Sigmoid colon (tissue), 7 donors: ENCODE results near the gene RITA1. TPM values are rescaled to one million over a fixed set of nuclear protein-coding genes. Genes with fewer than 3 reads are reported as not detected.

Experiments
- DNase-seq: peaks from one replicate; pipeline ENCODE4 v3.0.0-alpha.2; 2019
- H3K27ac ChIP-seq, 4 donors: fragments of 200-600 bp; sonication (generic); one replicate each; pipeline ENCODE4 v1.5.1; 2016 to 2019; ENCODE audit warnings: mild to moderate bottlenecking in 1 of 4
- H3K27me3 ChIP-seq, 3 donors: fragments of 200-600 bp; sonication (generic); one replicate each; pipeline ENCODE4 v1.5.1; 2019; ENCODE audit warnings: mild to moderate bottlenecking in 1 of 3
- H3K36me3 ChIP-seq, 4 donors: fragments of 200-600 bp; sonication (generic); one replicate each; pipeline ENCODE4 v1.5.1; 2016 to 2019
- H3K4me1 ChIP-seq, 4 donors: fragments of 200-600 bp; sonication (generic); one replicate each; pipeline ENCODE4 v1.5.1; 2017 to 2019
- H3K4me3 ChIP-seq, 4 donors: fragments of 200-600 bp; sonication (generic); one replicate each; pipeline ENCODE4 v1.5.1; 2017 to 2019; ENCODE audit warnings: mild to moderate bottlenecking in 2 of 4, moderate library complexity in 1 of 4
- H3K9me3 ChIP-seq, 4 donors: fragments of 200-600 bp in 3 of 4; sonication (generic) in 3 of 4; one replicate each; pipeline versions ENCODE4 v1.5.1 to v1.6.1; 2013 to 2019
- EP300 ChIP-seq, 4 donors: sonication (generic); formaldehyde crosslinking; IDR thresholded peaks; one replicate each; pipeline ENCODE4 v1.6.1; 2017; ENCODE audit warnings: antibody characterized with exemption in 4 of 4
- POLR2A ChIP-seq, 2 donors: fragments of 450-650 bp; IDR thresholded peaks; one replicate each; pipeline ENCODE4 v1.6.1; 2016; ENCODE audit warnings: antibody characterized with exemption in 2 of 2, mild to moderate bottlenecking in 2 of 2, moderate library complexity in 2 of 2
- POLR2AphosphoS5 ChIP-seq, 4 donors: sonication (generic); formaldehyde crosslinking; IDR thresholded peaks; one replicate each; pipeline ENCODE4 v1.6.1; 2017; ENCODE audit warnings: antibody characterized with exemption in 4 of 4
- WGBS, 2 donors: extraction: QIAGEN DNeasy Blood & Tissue Kit; methylation state at CpG; one replicate each; pipeline ENCODE4 v1.1.7; 2013; 5-methylcytosine and 5-hydroxymethylcytosine counted together
- intact Hi-C: fragments of 100-400 bp; cut with DNase I; formaldehyde crosslinking; loops from one replicate; pipeline ENCODE4 v1.15.1; 2023
- polyA plus RNA-seq, 3 donors: library from polyadenylated mRNA; stranded (reverse); fragments of 200-250 nt; gene quantifications; one replicate each; pipeline ENCODE4 v1.2.3, GENCODE V29; 2013
- total RNA-seq, 4 donors: library from RNA; depleted of rRNA; stranded (reverse); fragments of >200 nt; gene quantifications; one replicate each; pipeline ENCODE4 v1.1.0, GENCODE V29; 2016
- TF ChIP-seq, protein P1 (sequence below), 4 experiments: fragments of 450-650 bp in 3 of 4; fragments of 200-600 bp in 1 of 4; IDR thresholded peaks; one replicate each; pipeline ENCODE4 v1.5.1; 2016 to 2019; ENCODE audit warnings: antibody characterized with exemption in 4 of 4, mild to moderate bottlenecking in 3 of 4, moderate library complexity in 2 of 4
- donor health status: healthy with polysubstance abuse.
- donor health status: Bipolar disorder and iron deficiency.
- donor health status: healthy.

RITA1 gene, protein sequence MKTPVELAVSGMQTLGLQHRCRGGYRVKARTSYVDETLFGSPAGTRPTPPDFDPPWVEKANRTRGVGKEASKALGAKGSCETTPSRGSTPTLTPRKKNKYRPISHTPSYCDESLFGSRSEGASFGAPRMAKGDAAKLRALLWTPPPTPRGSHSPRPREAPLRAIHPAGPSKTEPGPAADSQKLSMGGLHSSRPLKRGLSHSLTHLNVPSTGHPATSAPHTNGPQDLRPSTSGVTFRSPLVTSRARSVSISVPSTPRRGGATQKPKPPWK
- total RNA-seq (10 to 100 TPM; 12.5 to 18.3 (median 15.5) TPM), polyA plus RNA-seq (10 to 100 TPM; 16.2 to 28.4 (median 18.7) TPM)

DNA sequence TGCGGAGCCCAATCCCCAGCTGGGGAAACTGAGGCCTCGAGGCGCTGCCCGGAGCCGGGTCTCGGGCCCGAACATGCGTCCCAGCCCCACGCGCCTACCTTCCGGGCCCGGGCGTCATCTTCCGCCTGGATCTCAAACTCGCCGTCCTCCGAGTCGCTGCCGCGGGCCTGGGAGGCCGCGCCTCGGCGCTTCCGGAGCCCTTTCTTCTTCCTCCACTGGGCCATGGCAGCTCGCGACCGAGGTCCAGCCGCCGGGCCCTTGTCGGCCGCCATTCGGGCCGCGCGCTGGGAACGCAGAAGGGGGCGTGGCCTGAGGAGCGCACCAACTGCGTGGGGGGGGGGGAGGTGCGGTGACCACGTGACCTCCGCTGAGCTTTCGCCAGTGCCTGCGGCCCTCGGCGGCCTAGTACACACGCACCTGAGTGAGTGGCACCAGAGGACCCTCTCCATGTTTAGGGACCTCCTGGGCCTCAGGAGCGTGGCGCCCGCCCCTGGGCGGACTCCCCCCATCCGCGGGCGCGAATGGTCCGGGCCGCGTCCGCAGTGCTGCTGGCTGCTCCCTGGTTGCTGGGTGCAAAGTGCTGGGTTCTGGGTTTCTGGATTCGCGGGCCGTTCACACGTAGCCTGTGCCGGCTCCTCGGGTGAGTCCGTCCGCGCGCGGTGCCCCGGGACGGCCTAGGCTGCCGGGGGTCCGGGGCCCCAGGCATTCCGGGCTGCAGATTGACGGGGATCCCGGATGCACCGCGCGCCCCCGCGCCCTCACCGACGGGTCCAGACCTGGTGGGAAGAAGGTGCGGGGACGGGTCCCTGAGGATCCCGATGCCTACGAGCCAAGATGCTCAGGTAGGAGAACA lies at the start of gene RITA1, which contains the start of gene DDX54:
Gene RITA1, plus strand, starts transcription at position 542 of the 853 bp plus-strand sequence. CDS start 1,026 bp downstream, outside the sequence.
Gene DDX54, minus strand, starts transcription at position 299 of the 853 bp plus-strand sequence. Its CDS starts 27 bp downstream, at position 272.
- peak; percentile 91 for DNase-seq
- TF ChIP-seq POLR2AphosphoS5 (IDR thresholded peaks at IDR 0.05) = peak; percentile 28 to 76 (median 60)
- TF ChIP-seq POLR2A (IDR thresholded peaks at IDR 0.05) = no peak
- no peak for TF ChIP-seq EP300 (IDR thresholded peaks at IDR 0.05)
- TF ChIP-seq, protein P1, sequence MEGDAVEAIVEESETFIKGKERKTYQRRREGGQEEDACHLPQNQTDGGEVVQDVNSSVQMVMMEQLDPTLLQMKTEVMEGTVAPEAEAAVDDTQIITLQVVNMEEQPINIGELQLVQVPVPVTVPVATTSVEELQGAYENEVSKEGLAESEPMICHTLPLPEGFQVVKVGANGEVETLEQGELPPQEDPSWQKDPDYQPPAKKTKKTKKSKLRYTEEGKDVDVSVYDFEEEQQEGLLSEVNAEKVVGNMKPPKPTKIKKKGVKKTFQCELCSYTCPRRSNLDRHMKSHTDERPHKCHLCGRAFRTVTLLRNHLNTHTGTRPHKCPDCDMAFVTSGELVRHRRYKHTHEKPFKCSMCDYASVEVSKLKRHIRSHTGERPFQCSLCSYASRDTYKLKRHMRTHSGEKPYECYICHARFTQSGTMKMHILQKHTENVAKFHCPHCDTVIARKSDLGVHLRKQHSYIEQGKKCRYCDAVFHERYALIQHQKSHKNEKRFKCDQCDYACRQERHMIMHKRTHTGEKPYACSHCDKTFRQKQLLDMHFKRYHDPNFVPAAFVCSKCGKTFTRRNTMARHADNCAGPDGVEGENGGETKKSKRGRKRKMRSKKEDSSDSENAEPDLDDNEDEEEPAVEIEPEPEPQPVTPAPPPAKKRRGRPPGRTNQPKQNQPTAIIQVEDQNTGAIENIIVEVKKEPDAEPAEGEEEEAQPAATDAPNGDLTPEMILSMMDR (IDR thresholded peaks at IDR 0.05) = no peak
- Histone ChIP-seq H3K36me3 (peaks cover 0 to 17% (median 2%) of the 10 kb centered on the region in 4 donors), H3K27me3 (no peaks in the 10 kb centered on the region), H3K4me1 (peaks cover 0 to 30% (median 26%) of the 10 kb centered on the region in 4 donors), H3K9me3 (no peaks in the 10 kb centered on the region), H3K4me3 (peak within 1 kb of the TSS; percentile 77 to 99 (median 86)), H3K27ac (peak within 1 kb of the TSS; percentile 93 to 97 (median 96))
- WGBS, 2 donors = 0 to 1% methylated on average over 89 of the region's 89 CpGs
- intact Hi-C loops = loop anchor here (2.0 to 10.0 kb wide), 3 partner anchors 35 to 173 kb away; partner anchors contain the start of genes PLBD2 and TPCN1

DNA sequence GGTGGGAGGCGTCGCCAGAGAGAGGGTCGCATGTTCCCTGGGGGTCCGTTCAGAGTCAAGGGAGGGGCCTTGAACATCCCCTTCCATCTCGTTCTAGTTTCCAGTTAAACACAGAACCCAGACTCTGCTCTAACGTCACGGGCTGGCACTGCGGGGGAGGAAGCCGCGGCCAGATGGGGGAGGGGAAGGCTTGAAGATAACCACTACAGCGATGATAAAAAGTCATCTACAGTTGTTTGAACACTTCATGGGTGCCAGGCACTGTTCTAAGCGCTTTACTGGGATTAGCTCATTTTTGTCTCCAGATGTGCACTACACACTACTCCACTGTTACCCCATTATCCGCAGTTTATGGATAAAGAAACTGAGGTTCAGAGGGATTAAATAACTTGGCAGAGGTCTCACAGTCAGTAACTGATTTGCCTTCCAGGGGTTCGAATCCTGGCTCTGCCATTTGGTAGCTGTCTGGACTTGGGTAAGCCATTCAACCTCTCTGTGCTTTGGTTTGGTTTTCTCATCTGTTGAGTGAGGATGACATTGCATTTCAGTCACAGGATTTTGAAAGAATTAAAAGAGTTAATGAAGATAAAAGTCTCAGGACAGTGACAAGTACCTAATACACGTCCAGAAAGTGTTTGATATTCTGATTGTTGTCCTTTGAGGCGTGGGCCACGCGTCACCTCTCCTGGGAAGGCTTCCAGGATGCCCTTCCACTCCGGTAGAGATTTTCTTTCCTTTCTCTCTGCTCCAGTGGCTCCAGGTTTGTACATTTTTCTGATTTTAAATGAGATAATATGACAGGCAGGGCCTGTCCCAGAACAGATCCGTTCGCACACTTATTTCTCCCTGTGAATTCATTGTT lies 49.2 kb upstream of the RITA1 start:
- 11 to 35% methylated on average over 21 of the region's 21 CpGs for WGBS, 2 donors

DNA sequence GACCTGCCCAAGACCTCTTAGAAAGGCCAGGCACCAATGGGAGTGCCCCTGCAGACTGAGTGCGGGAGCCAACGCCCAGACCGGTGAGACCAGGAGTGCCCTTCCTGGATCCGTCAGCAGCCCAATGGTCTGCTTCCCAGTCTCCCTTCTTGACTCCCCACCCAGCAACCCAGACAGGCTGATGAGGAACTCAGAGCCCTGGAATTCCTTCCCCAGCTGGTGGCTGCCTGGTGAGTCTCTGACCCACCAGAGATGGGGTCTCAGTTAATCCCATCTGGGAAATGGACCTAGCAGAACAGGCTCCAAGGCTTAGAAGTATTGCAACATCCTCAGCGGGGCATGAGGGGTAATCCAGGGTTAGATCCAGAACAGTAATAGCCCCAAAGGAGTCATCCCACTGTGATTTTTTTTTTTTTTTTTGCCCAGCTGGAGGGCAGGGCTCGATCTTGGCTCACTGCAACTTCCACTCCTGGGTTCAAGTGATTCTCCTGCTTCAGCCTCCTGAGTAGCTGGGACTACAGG lies 48.5 kb upstream of the RITA1 start:
- H3K9me3 ChIP-seq = no peaks in the 10 kb centered on the region
- 22 to 74% methylated on average over 6 of the region's 6 CpGs for WGBS, 2 donors
- DNase-seq = no peak
- H3K27me3 ChIP-seq = peaks cover 7 to 56% (median 32%) of the 10 kb centered on the region in 3 donors
- no peak overlapping the region for H3K27ac ChIP-seq
- intact Hi-C loops = no loop called here
- no peaks in the 10 kb centered on the region for H3K4me1 ChIP-seq
- no peaks in the 10 kb centered on the region for H3K36me3 ChIP-seq
- no peak overlapping the region for H3K4me3 ChIP-seq
- TF ChIP-seq POLR2A (IDR thresholded peaks at IDR 0.05) (no peak), POLR2AphosphoS5 (IDR thresholded peaks at IDR 0.05) (no peak), EP300 (IDR thresholded peaks at IDR 0.05) (no peak)
- TF ChIP-seq, protein P1 (IDR thresholded peaks at IDR 0.05) = no peak

More for the DNA sequence above, 49.2 kb upstream of the RITA1 start:
- intact Hi-C loops = no loop called here
- no peak overlapping the region for H3K4me3 ChIP-seq
- DNase-seq = no peak
- H3K9me3 ChIP-seq = no peaks in the 10 kb centered on the region
- H3K27ac ChIP-seq = no peak overlapping the region
- no peaks in the 10 kb centered on the region for H3K36me3 ChIP-seq
- H3K27me3 ChIP-seq = peaks cover 7 to 53% (median 32%) of the 10 kb centered on the region in 3 donors
- no peaks in the 10 kb centered on the region for H3K4me1 ChIP-seq
- TF ChIP-seq, protein P1 (IDR thresholded peaks at IDR 0.05) = no peak
- TF ChIP-seq EP300 (IDR thresholded peaks at IDR 0.05) (no peak), POLR2A (IDR thresholded peaks at IDR 0.05) (no peak), POLR2AphosphoS5 (IDR thresholded peaks at IDR 0.05) (no peak)
